NCI-H2171 treated with DMSO at 0.1 percent for 48 hours (cell line): Measurements from ENCODE around the gene RAD51B.

Experiments used
- DNase-seq: peaks from one replicate; lab custom pipeline; 2025; lab: John Stamatoyannopoulos, UW

RAD51B gene

DNA sequence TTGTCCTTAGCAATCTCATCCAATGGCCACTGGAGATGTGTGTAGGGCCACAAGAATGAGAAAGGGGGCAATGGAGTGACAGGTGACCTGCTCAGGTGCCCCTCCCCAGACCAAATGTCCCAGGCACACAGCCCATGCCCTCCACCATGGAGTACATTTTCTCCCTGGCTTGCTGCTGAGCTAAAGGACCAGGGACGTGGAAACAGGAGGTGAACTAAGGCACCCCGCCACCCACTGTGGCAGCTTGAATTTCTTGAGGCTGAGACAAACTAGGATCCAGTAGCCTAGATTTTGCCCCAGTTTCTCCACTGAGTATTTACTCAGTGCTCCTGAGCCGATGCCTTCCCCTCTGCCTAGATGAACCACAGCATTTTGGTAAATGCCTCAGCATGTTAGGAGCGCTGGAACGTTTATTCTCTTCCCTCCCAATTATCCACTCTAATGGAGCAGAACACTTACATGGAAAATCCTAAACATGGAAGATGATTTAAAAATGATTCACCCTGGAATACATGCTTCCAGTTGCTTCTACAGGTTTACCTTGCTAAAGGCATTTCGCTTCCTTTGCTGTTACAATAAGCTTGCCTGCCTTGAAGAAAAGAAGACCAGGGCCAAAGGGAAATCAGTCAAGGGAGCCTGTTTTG is 775.3 kb downstream of the RAD51B start:
- no peak for DNase-seq

DNA sequence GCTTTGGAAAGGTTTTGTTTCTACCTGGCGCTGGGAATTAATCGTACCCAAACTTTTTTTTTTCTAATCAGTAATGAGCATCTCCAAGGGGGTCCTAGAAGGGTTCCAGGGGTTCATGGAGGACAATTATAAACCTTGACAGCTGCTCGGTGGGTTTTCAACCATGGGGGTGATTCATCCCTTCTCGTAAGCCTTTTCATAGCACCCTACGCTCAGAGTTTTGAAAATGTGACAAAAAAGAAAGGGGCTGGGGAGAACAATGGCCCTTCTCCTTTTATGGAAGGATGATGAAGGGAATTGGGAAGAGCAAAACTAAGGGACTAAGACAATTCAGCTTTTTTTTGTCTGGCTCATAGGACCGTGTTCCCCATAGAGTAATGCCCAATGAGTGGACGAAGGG is 776.6 kb downstream of the RAD51B start:
- DNase-seq, result no peak

DNA sequence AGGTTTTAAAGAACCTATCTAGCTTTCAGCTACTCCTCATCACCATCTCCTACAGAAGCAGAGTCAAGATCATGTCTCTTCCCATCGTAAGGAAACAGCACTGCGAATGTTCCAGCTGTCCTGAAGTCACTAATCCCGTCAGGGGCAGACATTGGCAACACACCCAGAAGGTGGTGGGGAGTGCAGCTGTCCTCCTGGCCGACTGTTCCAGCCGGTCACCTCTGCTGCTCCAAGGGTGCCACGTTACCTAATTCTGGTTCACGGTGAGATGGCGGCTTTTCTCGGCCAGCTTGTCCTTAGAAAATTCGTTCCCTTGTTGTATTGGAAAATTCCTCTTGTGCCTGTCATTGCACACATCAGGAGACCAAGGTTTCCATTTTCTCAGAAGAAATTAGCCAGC is 777.1 kb downstream of the RAD51B start:
- DNase-seq, result no peak

DNA sequence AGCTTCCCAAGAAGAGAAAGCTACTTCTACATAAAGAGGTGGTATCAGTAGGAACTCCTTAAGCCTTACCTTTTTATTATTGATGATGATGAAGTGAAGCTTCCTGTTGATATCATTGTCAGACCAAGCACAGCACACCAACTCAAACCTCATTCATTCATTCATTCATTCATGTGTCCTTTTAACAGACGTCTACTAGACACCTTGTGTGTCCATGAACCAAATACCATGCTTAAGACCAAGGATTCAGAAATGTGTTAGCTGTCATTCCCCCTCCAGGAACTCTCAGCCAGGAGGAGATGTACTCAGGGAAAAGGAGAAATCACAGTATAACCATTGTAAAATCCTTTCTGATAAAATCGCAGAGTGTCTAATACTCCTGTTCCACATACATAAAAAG is 778.5 kb downstream of the RAD51B start:
- no peak for DNase-seq

DNA sequence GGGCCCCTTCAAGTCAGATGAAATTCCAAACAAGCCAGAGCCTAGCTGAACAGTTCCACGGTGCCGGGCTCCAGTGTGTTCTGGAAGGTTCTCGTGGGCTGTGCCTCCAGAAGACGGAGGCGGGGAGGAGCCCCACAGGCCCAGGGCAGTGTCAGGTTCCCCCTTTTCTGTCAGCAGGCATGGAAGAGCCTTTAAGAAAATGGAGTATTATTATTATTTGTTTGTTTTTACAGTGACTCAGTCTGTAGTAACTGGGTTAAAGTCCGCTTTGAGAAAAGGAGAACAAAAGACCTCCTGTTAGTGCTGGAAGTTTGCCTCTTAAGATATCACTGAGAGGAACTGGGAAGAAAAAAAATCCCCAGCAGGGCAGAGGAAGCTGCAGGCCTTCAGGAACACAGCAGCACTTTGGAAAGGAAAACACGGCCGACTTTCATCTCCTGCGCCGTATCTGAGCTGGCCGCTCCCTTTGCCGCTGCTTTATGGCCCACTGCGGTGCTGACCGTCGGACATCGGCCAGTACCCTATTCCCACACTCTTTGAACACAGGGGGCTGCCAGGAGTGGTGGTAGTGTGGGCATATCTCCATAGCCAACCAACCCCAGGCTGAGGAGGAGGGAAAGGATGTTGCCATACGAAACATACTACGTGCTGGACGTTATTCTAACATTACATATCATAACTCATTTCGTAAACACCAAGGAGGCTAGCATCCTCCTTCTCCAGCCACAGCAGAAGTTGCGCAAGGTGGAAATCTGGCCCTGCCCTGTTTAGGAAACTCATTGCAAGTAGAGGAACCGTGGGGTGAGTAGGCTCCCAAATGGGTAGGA is 779.3 kb downstream of the RAD51B start:
- no peak for DNase-seq

DNA sequence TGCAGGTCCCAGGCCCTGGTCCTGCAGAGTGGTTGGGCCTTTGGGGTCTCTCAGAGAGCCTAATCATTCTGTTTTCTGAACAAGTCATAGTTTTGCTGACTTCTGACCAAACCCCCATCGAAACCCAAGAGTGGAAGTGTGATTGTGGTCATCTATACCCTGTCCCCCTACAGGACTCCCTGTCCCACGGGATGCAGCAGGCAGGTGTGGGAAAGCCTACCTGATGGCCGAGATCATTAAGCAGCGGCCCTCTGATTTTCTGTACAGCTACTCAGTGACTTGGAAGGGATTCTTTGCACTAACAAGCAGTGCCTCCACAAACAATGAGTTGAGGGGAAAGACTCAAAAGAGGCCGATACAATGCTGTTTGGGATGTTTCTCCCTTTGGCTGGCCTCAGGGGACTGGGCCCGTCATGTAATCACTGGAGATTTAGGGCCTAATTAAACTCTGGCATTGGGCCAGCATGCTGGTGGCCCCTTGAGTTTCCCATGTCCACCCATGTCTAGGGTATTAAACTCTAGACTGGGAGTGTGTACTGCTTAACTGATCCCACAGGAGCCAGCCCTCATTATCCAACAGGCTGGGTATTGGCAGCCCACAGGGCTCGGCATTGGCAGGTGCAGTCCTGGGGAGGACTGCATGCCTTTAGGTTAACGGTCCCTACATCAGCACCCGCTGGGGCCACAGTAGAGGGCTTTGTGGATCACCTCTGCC is 780.5 kb downstream of the RAD51B start:
- DNase-seq, result no peak

DNA sequence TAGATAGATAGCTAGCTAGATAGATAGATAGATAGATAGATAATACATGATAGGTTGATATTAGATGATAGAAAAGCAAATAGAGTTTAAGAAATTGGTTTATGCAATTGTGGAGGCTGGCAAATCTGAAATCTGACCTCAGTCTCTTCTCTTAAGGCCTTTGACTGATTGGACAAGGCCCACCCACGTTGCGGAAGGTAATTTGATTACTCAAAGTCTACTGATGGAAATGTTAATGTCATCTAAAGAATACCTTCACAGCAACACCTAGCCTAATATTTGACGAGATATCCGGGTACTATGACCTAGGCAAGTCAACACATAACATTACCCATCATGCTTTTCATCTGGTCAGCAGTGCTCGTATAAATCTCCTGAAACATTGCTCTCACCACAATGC is 782.9 kb downstream of the RAD51B start:
- DNase-seq, result no peak

DNA sequence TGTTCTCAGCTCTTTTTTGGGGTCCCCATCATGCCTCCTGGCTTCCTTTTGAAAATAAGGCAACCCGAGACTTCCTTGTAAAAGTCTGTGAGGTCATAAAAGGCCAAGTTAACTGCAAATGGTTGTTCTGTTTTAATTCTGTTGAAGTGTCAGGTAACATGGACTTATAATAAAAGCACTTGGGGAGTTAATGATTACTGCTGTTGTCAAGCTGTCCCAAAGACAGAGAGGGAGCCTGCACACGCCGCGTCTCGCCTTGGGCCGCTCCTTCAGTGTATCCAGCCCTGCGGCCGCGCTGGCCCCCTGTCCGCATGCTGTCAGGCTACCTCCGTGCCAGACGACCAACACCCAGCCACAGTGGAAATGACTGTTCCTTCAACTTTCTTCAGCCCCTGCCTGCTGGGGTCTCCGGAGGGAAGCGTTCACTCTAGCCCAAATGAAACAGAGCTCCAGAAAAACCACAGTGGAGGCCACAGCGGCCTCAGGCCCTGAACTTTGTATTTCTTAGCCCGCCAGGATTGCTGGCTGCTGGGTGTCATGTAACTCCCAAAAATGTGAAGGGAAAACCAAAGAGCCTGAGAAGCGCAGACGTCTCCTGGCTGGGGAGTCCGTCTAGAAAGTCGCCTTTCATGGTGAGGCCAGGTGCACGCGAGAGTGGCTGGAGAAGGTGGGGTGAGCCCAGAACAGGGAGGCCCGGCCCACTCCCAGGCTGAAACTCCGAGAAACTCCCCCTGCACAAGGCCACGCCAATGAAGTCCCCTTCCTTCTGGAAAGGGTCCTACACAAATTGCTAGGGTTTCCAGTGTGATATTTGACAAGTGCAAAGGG is 784.2 kb downstream of the RAD51B start:
- no peak for DNase-seq

DNA sequence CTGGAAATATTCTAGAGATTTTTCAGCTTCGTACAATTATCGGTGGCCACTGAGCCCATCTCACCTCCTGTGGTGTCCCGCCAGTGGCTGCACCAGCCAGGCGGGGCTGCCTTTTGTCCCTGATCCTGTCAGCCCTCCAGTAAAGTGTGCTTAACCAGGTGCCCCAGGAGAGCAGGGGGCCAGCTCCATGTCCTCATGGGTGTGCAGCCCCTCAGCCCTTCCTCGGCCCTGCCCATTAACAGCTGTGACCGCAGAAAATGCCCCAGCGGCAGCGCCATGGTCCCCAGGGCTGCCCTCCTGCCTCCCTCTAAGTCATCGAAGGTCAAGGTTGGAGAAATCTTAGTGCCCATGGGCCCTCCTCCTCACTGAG is 784.8 kb downstream of the RAD51B start:
- no peak for DNase-seq

DNA sequence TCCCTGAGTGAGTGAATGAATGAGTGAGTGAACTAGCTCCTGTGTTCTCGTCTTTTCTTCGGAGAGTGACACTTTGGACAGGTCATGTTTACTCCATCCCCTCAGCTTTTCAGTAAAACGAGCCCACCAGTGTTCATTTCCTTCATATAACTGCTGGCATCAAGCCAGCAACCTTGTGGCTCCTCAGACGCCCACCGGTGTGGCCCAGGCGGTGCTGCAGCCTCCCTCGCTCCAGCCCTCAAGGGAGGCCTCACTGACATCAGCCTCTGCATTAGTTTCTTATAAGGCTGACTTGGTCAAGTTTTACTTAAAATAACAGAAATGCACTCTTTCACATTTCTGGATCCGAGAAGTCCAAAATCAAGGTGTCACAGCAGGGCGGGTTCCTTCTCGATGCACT is 785.2 kb downstream of the RAD51B start:
- no peak for DNase-seq

DNA sequence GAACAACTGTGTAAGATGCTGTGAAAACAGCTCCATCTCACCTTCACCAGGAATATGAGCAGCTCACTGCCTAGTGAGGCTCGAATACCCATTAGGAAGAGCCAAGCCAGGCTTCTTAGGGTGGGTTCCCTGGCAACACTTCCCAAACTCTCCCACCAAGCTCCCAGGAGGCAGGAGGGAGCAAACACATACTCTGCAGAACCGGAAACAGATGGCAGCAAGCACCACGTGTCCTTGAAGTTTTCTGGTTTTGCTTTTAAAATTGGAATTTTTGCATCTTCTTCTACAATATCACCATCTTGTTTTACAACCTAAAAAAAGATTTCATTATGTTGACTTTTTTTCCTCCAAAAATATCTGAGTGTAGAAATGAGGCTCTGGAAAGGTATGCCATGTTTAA is 786.6 kb downstream of the RAD51B start:
- peak; percentile 77 for DNase-seq

DNA sequence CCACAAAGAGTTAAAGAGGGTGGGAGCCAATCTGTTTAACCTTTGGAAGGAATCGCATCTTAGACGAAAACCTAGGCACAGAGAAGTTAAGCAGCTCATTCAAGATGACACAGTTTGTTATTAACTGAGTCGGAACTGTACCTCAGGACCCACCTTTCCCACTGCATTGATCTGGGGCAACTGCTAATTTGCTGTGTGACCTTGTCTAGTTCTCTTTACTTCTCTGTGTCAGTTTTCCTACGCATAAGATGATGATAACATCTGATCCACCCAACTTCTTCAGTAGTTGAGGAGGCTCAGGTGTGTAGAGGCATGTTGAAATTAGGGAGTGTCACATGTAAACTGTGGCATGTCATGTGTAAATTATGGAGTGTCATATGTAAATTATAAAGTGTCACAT is 787.1 kb downstream of the RAD51B start:
- DNase-seq, result no peak

DNA sequence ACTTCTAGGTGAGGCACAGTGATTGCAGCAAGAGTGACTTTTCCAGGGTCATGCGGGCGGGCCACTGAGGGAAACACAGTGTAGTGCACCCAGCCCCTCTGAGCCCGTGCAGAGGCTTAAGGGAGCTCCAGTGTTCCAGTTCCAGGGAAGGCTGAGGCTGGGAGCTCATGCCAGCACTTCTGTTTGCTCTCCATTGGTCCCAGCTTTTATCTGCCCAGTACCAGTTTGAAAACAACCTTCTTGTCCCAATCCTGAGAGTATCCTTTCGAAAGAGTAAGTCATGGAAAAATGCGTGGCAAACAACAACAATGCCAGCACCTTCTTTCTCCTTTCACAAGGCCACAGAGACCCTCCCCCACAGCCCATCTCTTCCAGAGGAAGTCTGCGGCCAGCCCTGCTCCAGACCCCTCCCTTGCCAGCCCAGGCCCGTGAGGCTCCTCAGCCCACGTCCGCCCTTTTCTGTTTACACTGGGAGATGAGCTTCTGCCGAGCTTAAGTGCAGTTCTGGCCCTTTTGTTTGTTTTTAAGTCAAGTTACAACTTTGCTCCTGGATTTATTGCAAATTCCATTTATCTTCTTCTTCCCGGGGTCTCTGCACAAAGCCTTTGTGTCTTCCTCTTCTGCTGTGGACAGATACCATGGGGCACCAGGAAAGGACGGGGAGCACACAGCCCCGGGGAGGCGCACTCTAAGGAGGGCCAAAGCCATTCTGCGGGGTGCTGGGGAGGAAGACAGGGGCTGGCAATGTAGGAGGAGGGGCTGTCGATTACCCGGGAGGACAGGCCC is 787.7 kb downstream of the RAD51B start:
- DNase-seq, result no peak

DNA sequence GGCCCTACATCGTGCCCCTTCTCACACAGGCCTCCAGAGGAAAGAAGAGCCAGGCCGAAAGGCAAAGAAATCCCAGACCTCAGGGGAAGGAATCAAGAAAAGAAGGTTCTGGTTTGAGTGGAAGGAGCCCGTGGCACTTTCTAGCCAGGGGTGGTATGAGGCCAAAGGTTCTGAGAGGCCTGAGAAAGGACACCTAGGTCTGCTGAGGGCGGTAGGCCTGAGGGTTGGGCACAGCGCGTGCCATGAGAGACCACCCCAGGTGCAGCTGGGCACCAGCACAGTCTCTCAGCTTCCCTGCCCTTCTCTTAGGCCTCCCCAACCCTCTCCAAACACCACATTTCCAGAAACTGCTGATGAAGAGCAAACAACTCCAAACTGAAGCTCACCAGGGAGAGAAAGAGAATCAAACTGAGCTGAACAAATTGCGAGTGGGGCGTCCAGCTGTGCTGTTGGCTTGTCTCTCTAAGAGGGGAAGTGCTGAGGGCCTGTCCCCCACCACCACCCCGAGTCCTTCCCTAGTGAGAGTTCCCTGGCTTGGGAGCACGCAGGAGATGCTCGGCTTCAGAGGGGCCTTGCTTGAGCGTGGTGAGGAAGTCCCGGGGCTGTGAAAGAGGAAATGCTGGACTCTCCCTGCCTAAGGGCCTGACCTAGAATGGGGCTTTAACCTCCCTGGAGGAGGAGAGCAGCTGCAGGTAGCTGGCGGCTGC is 788.4 kb downstream of the RAD51B start:
- no peak for DNase-seq

DNA sequence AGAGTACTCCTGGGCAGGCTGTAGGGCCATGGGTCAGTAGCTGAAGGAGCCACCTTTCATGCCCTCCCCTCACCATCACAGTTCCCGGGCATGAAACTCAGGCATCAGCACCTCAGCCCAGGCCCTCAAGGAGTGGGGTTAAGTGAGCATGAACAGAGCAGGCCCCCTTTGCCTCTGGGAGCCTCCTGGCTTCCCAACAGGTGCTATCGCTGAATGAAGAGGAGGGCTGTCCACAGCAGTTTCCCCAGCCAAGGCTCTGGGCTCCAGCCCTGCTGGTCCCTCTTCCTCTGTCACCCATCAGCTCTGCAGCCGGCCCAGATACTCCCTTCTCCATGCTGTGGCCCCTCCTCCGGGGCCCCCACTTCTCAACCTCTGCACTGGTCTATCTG is 789.0 kb downstream of the RAD51B start:
- DNase-seq, result no peak

DNA sequence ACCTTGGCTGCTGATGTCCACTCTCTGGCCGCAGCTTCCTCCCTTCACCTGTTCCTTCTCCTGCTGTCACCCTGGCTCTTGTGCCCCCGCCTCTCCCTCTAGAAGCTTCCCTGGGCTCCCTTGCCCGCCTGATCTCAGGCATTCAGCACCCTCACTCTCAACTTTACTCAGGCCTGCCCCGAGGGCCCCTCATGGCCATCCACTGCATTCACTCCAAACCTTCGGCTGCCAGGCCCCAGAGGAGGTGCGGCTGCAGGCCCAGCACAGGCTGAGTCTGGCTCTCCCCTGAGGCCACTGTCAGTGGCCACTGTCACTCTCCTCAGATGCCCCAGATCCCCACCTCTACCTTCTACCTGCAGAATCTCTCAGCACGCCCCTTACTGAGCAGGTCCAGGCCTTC is 789.4 kb downstream of the RAD51B start:
- DNase-seq, result no peak

DNA sequence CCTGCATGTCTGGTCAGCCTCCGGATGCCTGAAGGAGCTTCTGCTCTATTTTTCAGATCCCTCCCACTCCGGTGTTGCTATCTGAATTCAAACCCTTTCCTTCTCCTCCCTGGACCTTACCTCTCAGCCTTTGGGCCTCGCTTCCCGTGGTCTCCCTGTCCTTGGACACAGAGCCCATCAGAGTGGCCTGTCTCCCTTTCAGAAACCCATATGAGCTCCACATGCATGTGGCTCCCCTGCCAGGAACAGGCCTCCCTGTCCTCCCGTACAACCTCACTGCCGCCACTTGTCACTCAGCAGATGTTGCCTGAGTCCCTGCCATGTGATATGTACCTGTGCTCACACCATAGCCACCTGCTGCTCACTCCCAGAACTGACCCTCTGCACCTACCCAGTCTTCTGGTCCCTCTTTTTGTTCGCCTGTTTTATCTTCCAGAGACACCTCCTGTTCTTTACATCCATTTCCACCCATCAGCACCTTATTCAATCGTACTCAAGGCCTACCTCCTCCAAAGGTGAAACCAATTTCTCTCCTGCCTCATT is 790.7 kb downstream of the RAD51B start:
- DNase-seq, result peak; percentile 14

DNA sequence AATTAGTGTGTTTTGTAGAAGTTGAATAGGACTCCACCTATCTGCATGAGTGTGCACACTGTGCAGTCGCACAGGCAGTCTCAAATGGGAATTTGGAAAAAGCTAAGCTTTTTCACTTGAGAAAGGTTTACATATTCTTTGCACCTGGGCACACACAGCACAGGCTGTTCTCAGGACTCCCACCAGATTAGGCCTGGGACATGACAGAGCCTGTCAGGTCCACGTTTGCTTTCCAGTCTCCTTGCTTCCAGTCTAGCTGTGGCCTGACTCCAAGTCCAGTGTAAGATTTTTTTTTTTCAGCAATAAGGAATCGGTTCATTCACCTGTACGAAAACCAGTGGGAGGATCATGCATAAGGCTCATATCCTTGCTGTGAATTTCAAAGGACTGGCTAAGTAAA is 792.0 kb downstream of the RAD51B start:
- no peak for DNase-seq

DNA sequence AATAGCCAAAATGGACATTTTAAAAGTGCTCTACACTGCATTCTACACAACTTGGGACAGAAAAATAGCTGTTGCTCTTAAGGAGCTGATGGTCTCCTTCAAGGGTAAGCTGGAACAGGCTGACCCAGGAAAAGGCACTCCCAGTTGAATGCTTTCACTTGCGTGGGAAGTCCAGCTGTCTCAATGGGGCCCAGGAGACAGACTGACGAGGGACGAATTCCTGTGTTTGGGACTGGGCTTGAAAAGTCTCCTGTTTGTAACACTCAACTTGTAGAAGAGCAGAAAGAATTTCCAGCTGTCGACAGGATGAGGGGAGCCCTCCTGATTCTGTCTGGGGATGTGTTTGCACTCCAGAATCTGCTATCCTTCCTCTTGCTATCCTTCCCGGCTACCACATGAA is 792.5 kb downstream of the RAD51B start:
- no peak for DNase-seq

DNA sequence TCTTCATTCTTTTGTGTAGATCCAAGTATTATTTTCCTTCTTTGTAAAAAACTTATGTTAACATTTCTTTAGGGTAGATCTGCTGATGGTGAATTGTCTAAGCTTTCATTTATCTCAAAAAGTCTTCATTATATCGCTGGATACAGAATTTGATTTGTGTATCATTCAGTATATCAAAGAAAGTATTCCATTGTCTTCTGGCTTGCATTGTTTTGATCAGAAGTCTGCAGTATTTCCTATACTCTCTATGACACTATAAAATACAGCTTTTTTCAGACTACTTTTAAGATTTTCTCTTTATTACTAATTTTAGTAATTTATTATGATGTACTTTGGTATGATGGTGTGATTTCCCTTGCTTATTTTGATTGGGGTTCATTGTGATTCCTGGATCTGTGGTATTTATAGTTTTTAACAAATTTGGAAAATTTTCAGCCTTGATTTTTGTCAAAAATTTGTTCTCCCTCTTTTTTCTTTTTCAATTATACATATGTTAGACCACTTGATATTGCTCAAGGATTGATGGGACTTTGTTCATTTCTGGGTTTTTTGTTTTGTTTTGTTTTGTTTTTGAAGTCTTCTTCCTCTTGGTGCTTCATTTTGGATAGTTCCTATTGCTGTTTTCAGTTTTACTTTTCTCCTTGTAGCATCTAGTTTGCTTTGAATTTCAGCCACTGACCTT is 796.8 kb downstream of the RAD51B start:
- no peak for DNase-seq
